ENCODE data around the gene LRP1.

DNA sequence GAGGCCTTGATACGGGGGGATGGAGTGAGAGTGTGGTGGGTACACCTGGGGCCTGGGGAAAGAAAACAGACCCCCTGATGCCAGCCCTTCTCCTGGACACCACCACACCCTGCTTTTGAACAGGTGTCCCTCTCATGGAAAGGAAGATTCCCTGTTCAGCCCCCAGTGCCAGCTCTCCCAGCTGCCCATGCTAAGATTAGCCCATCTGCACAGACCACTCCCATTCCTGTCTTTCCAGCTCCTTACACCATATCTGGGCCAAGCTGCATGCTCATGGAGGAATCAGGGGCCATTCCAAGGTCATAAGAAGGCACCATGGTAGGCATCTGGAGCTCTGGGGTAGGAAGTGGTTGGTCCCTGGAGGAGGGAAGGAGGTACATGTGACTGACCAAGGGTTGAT is 29.7 kb upstream of the LRP1 start:
- TF ChIP-seq, protein P1, sequence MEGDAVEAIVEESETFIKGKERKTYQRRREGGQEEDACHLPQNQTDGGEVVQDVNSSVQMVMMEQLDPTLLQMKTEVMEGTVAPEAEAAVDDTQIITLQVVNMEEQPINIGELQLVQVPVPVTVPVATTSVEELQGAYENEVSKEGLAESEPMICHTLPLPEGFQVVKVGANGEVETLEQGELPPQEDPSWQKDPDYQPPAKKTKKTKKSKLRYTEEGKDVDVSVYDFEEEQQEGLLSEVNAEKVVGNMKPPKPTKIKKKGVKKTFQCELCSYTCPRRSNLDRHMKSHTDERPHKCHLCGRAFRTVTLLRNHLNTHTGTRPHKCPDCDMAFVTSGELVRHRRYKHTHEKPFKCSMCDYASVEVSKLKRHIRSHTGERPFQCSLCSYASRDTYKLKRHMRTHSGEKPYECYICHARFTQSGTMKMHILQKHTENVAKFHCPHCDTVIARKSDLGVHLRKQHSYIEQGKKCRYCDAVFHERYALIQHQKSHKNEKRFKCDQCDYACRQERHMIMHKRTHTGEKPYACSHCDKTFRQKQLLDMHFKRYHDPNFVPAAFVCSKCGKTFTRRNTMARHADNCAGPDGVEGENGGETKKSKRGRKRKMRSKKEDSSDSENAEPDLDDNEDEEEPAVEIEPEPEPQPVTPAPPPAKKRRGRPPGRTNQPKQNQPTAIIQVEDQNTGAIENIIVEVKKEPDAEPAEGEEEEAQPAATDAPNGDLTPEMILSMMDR (conservative IDR thresholded peaks at IDR 0.05; ENCODE audit: low read length), result no peak
- no peak for TF ChIP-seq EZH2phosphoT487 (IDR thresholded peaks at IDR 0.05; ENCODE audit: borderline replicate concordance)

Data from Loucy (cell line).